ENCODE measurements around the gene RMDN3.

RMDN3 gene

GRCh38 chr15:40764629-40765103 lies 9.6 kb upstream of the RMDN3 start:
- H3K4me3 ChIP-seq (ENCODE audit: control insufficient read depth, low read depth, low read length), result peak overlapping the region; percentile 46
- peak; percentile 4 for DNase-seq (ENCODE audit: low read depth)
- TF ChIP-seq, protein P1, sequence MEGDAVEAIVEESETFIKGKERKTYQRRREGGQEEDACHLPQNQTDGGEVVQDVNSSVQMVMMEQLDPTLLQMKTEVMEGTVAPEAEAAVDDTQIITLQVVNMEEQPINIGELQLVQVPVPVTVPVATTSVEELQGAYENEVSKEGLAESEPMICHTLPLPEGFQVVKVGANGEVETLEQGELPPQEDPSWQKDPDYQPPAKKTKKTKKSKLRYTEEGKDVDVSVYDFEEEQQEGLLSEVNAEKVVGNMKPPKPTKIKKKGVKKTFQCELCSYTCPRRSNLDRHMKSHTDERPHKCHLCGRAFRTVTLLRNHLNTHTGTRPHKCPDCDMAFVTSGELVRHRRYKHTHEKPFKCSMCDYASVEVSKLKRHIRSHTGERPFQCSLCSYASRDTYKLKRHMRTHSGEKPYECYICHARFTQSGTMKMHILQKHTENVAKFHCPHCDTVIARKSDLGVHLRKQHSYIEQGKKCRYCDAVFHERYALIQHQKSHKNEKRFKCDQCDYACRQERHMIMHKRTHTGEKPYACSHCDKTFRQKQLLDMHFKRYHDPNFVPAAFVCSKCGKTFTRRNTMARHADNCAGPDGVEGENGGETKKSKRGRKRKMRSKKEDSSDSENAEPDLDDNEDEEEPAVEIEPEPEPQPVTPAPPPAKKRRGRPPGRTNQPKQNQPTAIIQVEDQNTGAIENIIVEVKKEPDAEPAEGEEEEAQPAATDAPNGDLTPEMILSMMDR (conservative IDR thresholded peaks at IDR 0.05; ENCODE audit: control insufficient read depth, insufficient read depth, low read depth, low read length), result no peak

- TF ChIP-seq, protein P1 (conservative IDR thresholded peaks at IDR 0.05; ENCODE audit: control insufficient read depth, insufficient read depth, low read depth, low read length), result no peak
- peak; percentile 33 for DNase-seq (ENCODE audit: low read depth)
- peak within 1 kb of the TSS; percentile 46 for H3K4me3 ChIP-seq (ENCODE audit: control insufficient read depth, low read depth, low read length)
These were observed 9.0 kb upstream of the RMDN3 start, which contains the start of gene GCHFR for GRCh38 chr15:40763801-40764628. GCHFR (plus strand) TSS chr15:40764068; CDS start chr15:40764181, 113 bp downstream.

DNA sequence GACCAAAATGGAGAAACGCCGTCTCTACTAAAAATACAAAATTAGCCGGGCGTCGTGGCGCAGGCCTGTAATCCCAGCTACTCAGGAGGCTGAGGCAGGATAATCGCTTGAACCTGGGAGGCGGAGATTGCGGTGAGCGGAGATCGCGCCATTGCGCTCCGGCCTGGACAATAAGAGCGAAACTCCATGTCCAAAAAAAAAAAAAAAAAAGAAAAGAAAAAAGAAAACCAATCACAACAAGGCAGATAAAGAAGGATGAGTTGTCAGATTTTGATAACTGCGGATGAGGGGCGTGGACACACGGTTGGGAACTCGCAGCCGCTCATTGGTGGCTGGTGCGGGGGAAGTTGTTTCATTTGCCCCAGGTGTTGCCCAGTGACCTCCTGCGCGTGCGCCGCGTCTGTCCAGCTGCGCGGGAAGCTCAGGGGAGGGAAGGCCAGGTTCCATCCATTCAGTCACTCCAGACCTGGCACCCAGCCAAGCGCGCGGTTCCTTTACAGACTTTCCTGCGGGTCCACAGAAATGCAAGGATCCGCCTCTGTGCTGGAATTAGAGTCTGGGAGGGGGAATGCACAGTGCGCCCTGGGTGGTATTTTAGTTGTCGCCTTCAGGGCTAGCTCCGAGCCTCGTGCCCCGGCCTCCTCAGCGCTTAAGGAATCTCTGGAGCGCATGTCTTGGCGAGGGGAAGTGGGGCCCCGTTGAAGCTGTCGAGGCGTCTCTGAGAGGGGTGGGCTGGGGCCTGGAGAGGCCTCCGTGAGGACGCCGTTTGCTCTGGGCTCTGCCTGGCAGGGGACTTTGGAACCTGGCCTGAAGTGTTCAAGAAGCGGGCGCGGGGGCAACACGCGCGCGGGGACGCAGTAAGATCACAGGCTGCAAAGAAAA lies 8.1 kb upstream of the RMDN3 start:
- peak overlapping the region; percentile 46 for H3K4me3 ChIP-seq (ENCODE audit: control insufficient read depth, low read depth, low read length)
- TF ChIP-seq, protein P1 (conservative IDR thresholded peaks at IDR 0.05; ENCODE audit: control insufficient read depth, insufficient read depth, low read depth, low read length), result no peak
- peak; percentile 33 for DNase-seq (ENCODE audit: low read depth)

DNA sequence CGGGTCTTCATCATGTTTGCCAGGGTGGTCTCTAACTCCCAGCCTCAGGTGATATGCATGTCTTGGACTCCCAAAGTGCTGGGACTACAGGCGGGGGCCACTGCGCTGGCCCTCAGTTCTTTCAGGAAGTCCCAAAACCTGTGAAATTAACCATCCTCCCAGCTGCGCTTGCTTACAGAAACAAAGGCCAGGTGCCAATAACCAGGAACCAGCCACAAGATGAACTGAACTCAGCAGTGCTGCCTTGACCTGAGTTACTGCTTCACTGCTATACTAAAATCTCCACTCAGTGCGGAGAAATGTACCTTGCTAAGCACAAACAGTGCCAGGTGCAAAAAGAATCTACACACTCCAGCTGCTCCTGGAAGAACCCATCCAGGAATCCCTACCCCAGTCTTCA lies 4.9 kb upstream of the RMDN3 start:
- DNase-seq (ENCODE audit: low read depth), result no peak
- no peak overlapping the region for H3K4me3 ChIP-seq (ENCODE audit: control insufficient read depth, low read depth, low read length)
- TF ChIP-seq, protein P1 (conservative IDR thresholded peaks at IDR 0.05; ENCODE audit: control insufficient read depth, insufficient read depth, low read depth, low read length), result no peak

DNA sequence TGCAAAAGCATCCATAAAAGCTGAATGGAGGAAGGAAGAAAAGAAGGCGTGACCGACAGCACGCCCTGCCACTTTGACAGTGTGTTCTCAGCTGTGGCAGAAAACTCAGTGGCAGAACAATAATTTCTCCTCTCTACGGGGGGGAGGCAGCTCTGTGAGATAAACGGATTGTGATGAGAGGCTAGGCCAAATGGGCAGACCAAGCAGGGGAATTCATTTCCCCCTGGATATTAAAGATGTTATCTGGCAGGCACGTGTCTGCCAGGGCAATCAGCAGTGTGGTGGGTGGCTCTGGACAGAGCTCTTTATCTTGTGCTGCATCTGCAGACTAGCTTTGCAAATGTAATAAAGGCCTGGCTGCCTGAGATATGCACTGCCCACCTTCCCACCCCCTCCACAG lies 1.9 kb upstream of the RMDN3 start:
- H3K4me3 ChIP-seq (ENCODE audit: control insufficient read depth, low read depth, low read length), result no peak overlapping the region
- no peak for DNase-seq (ENCODE audit: low read depth)
- TF ChIP-seq, protein P1 (conservative IDR thresholded peaks at IDR 0.05; ENCODE audit: control insufficient read depth, insufficient read depth, low read depth, low read length), result no peak

DNA sequence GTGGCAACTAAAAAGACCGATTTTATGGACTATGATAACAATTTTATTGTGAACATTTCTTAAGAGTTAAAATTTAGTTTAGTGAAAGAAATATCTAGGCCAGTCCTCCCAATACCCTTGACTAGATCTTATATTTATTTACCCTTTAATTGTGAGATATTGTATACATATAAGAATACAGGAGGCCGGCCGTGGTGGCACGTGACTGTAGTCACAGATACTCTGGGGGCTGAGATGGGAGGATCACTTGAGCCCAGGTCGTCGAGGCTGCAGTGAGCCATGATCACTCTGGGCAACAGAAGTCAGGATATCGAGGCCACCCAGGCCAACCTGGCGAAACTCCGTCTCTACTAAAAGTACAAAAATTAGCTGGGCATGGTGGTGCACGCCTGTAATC lies 756 bp upstream of the RMDN3 start:
- peak overlapping the region; percentile 92 for H3K4me3 ChIP-seq (ENCODE audit: control insufficient read depth, low read depth, low read length)
- TF ChIP-seq, protein P1 (conservative IDR thresholded peaks at IDR 0.05; ENCODE audit: control insufficient read depth, insufficient read depth, low read depth, low read length), result no peak
- DNase-seq (ENCODE audit: low read depth), result no peak

All from fibroblast of mammary gland (primary cell).